LNCAP (cell line): ENCODE measurements around the gene PIK3AP1.

ENCODE experiments used
- CTCF ChIP-seq: fragments of 450-650 bp; IDR thresholded peaks from 2 replicates; pipeline ENCODE4 v1.5.1; 2017; ENCODE audit warnings: mild to moderate bottlenecking

The PIK3AP1 gene

GRCh38 chr10:96588616-96589419 lies 131.5 kb downstream of the PIK3AP1 start:
- no peak for TF ChIP-seq CTCF

GRCh38 chr10:96588060-96588554 lies 132.2 kb downstream of the PIK3AP1 start:
- TF ChIP-seq CTCF = no peak

- no peak for TF ChIP-seq CTCF
These were observed 132.9 kb downstream of the PIK3AP1 start for GRCh38 chr10:96587264-96588059.

- TF ChIP-seq CTCF = no peak
These were observed 133.7 kb downstream of the PIK3AP1 start, which contains the start of gene TM9SF3 for GRCh38 chr10:96586419-96587263. Gene TM9SF3 (minus strand): TSS chr10:96587012. CDS start chr10:96586835, 177 bp downstream.

GRCh38 chr10:96585736-96586418 lies 134.4 kb downstream of the PIK3AP1 start:
- no peak for TF ChIP-seq CTCF

- TF ChIP-seq CTCF = no peak
These were observed 135.8 kb downstream of the PIK3AP1 start for GRCh38 chr10:96584474-96584873.
